HG03432 (cell line): ENCODE measurements around the gene PDPK1.

Experiments used
- ATAC-seq: cut with Tn5 transposase; IDR thresholded peaks from one replicate; pipeline ENCODE4 v1.9.1; 2021; ENCODE audit warnings: mild to moderate bottlenecking, moderate library complexity; ENCODE audit not compliant: unreplicated experiment

Gene PDPK1

DNA sequence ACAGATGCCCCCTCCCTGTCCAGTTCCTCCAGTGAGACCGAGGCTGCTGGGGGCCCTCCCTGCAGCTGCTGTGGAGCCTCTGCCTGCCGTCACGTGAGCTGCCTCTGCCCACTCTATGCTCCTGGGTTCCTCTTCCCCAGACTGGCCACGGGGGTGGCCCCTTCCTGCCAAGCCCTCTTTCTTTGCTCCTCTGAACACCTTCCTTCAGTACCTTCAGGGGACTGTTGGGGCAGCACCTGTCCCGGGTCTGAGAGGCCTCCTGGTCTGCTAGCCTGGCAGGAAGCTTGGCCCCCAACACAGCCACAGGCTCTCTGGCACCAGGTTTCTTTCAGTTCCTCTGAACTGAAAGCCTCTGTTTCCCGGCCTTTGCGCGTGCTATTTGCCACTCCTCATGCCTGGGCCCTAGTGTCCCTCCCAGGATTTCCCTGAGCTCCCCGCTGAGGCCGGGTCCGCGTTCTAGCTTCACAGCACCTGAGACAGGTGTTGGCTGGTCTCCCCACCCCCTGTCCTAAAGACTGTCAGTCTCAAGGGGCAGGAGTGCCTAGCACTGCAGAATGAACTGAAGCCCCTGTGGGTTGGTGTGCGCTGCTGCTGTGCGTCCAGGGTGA lies 30.7 kb upstream of the PDPK1 start:
- ATAC-seq = no peak

DNA sequence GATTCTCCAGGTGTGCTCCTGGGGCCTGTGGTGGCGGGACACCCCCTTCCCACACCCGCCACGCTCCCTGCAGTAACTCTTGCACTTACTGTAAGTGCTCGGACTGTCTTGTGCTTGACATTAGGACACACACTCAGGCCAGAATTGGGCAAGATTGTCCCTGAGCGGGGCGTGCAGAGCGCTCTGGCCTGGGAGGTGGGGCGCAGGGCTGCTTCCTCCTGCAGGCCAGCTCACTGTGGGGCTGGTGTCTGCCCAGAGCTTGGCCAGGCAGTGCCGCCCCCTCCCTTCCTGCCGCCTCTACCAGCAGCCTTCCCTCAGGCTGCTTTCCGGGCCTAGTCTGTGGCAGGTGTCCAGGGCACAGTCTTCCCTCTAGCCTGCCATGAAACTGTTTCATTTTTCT lies 30.2 kb upstream of the PDPK1 start:
- no peak for ATAC-seq

DNA sequence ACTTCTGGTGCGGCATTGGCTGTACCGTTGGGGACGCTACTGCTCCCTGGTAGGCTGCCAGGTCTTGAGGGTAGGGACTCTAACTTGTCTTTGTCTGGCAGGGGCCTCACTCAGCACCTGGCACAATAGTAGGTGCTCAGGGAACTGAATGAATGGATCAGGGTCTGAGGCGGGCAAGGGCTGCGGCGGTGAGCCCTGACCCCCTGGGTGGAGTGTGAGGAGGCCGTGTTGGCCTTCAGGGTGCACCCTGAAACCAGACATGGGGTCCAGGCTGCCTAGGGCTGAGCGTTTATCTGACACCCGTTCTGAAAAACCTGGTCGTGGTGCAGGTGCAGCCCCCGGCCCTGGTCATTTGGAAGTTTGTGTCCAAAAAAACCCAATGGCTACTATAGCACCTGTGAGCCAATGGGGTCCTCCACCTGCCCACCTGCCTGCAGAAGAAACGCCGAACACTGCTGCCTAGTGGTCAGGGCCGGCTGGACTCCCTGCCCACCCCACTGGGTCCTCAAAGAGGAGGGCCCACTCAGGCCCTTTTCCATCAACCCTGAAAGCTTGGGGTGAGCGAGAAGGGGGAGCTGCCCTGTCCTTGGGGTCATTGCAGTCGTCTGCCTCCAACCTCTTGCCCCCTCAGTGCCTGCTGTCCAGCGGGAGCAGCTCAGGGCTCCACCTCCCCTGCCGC lies 29.0 kb upstream of the PDPK1 start:
- ATAC-seq = no peak

DNA sequence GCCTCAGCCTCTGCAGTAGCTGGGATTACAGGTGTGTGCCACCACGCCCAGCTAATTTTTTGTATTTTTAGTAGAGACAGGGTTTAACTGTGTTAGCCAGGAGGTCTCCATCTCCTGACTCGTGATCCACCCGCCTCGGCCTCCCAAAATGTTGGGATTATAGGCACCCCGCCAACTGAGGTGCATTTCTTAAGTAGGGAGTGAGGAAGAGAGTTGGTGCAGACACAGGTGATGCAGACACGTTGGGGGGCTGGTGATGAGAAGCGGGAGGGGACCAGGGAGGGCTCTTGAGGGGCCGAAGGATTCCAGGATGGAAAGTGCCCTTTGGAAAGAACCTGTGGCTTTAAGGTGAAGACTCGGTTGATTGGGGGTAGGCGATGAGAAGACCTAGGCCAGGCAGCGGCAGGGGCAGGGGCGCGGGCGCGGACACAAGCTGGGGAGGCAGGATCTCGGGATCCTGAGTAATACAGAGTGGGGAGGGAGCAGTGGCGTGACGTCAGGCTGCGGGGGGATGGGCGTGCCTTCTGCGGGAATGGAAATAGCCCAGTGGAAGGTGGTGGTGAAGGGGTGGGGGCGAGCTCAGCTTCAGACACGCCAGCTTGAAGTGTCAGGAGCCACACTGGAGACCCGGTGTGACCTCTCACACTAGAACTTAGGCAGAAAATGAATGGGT lies 26.6 kb upstream of the PDPK1 start:
- ATAC-seq = no peak

DNA sequence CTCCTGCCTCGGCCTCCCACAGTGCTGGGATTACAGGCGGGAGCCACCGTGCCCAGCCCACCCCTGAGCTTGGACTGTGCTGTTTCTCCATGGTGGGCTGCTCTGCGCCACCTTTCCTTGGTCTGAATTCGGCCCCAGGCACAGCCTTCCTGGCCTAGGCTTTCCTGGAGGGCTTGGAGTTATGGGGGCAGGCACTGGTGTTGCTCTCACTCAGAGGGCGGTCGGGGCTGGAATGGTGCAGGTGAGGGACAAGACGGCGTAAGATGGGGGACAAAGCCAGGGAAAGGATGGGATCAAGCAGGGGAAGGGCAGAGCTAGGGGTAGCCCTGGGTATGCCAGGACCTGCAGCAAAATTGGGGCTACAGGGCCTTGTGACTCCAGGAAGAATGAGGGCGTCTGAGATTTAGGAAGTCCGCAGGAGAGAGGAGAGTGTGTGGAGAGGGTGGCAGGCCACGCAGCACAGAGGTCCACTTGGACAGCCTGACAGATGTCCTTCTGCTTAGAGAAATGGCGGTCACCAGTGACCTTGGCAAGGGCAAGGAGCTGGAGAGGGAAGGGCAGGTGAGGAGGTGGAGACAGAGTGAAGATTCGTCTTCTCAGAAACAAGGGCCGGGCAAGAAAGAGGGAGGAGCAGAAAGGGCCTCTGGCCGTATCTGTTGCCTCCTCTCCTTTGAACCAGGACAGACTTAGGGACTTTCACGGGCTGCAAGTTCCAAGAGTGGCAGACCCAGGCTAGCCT lies 25.7 kb upstream of the PDPK1 start:
- ATAC-seq = no peak

DNA sequence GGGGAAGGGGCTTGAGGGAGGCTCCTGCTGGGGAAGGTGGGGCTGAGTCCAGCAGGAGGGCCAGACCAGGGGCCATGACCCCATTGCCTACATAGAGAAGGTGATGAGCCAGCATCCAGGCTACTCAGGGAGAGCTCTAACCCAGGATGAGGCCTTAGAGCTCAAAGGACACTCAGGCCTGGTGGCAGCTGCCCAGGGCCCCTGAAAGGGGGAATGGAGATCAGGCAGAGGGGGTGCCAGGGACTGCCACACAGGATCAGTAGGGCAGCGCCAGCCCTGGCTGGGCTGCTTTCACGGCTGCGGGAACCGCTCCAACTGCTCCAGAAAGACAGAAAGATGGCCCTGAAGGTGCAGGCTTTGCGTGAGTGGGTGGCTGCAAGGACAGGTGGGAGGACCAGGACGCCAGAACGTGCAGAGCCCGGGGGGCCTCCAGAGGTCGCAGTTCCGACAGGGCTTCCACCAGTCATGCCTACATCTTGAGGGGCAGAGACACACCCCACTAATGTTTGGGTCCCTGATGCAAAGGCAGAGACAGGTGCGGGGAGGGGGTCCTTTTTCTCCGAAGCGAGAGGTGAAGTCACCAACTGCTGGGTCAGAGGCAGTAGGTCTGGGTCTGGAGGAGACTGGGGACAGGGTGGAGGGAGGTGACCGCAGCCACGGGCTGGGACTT lies 25.0 kb upstream of the PDPK1 start:
- no peak for ATAC-seq

DNA sequence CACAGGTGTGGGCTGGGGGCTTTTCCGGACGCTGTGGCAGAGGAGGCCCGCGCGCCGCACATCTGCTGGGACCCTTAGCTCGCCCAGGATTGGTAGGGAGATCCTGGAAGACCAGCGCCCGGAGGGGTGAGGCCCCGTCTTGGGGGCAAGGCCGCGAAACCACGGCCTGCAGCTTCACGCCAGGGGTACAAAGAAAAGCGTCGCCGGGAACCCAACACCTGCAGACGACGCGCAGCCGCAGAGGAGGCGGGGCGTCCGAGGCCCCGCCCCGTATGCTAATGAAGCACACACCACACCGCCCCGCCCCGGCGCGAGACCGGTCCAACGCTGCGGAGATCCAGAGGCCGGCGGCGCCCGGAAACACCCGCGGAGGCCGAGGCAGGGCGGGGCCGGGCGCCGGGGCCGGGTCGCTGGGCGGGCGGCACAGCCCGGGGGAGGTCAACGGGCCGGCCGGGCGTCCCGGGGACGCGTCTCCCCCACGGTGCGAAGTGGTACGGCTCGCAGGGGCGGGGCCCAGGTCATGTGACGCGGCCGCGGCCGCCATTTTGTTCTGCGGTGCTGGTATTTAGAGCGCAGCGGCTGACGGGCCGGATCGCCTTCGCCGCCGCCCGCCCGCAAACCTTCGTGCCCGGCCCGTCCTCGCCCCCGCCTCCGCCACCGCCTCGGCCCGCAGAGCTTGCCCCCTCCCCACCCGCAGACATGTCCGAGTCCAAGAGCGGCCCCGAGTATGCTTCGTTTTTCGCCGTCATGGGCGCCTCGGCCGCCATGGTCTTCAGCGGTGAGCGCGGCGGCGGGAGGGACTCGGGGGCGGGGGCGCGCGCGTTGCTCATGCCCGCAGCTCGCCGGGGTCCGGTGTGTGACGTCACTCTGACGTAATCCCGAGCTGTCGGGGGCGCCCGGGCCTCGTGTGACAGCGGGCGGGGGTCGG lies 24.2 kb upstream of the PDPK1 start, which contains the start of gene ATP6V0C:
Gene ATP6V0C, plus strand, starts transcription at position 548 of the 928 bp plus-strand sequence. Its CDS starts 152 bp downstream, at position 700.
- peak; percentile 69 for ATAC-seq

DNA sequence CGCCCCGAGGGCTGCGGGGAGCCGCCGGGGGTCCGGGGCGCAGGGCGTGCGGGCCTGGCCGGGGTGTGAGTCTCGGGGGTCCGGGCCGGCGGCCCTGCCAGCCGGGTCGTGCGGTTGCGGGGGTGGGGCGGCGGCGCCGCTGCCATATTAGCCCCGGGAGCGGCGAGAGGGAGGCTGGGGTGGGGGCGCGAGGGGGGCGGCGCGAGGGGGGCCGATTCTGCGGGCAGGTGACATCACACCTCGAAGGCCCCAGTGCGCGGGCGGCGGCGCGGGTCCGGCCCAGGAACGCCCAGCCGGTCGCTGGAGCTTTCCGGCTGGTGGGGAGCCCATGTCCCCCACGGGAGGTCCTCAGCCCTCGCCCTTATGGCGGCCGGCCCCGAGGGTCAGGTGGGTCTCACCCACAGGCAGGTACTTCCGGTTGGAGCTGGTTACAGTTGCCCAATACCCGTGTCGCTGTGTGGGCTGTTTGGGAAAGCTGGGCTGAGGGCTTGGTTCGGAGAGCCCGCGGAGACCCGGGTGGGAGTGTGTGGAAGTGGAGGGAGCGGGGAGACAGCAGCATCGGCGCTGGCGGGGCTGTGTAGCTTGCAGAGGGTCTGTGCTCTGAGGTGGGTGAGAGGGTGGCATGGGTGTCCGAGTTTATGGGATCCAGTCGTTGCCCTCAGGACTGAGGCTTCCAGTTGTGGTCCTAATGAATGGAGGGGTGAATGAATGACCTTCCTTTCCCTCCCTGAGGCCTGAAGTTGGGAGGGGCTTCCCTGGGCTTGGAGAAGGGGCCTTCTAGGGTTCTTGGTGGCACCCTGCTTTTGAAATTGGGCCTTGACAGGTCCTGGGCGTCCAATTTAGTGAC lies 23.3 kb upstream of the PDPK1 start:
- ATAC-seq = no peak

DNA sequence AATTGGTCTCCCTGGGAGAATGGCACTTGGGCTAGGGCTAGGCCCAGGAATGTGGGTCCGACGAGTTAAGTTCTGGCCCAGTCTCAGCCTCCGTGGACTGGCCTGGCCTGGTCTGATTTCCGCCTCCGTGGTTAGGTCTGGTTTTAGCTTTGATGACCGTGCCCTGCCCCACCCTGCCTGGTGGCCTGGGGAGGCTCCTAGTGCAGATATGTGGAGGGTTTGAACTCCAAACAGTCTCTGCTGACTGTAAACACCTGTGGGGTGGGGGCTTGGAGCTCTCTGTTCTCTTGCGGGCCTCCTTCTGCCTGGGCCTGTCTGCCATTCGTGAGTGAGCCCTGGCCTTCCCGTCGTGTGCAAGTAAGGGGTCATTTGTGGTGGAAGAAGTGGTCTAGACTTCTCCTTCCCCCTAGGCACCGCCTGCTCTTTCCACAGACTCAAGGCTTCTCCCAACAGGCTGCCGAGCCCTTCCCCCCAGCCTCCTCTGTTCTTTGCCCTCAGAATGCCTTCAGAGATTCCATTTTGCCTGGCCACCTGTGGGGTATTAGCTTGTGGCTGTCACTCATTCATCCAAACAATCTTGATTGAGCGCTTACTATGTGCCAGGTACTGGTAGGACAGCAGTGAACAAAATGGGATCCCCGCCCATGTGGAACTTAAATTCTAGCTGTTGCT lies 22.5 kb upstream of the PDPK1 start:
- ATAC-seq = no peak

DNA sequence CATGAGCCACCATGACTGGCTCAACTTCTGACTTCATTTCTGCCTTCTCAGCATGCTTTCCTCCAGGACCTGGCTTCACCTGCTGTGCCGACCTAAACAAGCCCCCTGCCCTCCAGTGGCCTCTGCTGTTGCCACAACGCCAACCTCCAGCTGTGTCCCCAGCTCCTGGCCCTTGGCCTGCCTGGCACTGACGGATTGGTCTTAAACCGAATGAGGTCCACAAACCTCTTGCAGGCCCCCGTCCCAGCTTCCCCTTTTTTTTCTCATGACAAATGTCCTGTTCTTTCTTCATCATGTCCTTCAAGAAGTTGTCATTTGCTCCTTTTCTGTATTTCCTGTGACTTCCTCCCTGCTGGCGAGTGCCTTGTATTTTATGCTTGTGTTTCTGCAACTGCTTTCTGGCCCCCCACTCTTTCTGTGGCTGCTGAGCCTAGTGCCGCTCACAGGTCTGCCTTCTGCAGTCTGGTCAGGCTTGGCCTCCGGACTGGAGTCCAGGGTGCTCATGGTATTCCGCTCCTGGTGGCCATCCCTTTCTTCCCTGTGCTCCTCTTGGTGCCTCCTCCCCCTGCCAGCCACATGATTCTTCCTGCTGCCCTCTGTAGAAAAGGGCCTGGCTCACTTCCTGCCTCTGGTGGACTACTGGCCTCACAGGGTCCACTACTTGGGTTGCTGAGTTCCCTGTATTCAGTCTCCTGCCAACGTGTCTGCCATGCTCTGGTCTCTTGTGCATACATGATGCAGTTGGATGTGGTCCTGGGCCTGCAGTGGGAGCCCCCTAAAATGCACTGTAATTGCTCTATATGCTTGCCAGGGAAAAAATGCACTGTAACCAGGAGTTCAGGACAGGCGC lies 21.2 kb upstream of the PDPK1 start:
- no peak for ATAC-seq

DNA sequence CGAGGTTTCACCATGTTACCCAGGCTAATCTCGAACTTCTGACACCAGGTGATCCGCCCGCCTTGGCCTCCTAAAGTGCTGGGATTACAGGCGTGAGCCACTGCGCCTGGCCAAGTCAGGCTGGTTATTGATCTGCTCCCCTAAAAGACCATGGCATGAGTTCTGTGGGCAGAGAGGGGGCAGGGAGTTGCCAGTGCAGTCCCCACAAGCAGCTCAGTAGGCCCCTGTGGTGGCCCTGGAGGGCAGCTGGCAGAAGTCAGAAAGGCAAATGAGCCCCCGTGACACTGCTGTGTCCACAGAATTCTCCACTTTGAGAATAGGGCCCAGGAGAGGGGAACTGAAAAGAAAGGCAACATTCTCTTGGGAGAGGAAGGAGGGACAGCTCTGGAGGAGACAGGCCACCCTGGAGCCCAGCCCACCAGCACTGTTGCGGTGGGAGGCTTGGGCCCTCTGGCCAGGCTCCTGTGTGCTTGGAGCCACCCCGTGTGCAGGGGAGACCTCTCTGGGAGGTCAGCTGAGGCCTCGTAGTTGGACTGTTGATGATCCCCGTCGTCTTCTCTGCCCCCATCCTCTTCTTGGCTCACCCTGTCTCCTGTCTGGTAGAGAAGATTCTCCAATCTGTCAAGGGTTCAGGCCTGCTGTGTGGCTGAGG lies 19.7 kb upstream of the PDPK1 start:
- no peak for ATAC-seq

DNA sequence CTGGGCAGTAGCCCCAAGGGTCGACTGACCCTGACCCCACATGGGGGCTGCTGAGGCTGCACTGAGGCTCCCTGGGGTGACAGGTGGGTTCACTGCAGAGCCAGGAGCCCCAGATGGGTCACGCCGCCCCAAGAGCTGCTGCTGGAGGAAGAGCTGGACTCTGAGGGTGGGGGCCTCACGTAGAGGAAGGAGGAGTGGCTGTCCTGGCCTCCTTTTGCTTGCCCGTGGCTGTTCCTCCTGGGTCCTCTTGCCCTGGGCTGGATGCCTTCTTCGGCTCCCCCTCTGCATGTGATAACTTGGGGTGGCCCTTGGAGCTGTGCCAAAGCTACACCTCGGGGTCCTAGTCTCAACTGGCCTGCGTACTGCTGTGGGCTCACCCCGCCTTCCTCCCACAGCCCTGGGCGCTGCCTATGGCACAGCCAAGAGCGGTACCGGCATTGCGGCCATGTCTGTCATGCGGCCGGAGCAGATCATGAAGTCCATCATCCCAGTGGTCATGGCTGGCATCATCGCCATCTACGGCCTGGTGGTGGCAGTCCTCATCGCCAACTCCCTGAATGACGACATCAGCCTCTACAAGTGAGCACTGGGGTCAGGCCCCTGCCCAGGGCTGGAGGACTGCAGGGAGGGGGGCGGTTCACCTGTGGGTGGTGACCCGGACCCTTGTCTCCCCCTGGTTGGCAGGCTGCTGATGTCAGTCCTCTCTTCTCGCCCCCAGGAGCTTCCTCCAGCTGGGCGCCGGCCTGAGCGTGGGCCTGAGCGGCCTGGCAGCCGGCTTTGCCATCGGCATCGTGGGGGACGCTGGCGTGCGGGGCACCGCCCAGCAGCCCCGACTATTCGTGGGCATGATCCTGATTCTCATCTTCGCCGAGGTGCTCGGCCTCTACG lies 18.8 kb upstream of the PDPK1 start:
- no peak for ATAC-seq

DNA sequence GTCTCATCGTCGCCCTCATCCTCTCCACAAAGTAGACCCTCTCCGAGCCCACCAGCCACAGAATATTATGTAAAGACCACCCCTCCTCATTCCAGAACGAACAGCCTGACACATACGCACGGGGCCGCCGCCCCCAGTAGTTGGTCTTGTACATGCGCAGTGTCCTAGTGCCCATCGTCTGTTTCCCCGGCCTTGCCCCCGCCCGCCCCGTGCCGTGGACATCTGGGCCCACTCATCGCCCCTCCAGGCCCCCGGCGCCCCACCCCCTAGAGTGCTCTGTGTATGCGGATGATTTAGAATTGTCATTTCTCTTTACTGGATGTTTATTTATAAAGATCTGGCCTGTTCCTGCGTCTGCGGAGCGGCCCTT lies 18.1 kb upstream of the PDPK1 start:
- ATAC-seq = no peak

DNA sequence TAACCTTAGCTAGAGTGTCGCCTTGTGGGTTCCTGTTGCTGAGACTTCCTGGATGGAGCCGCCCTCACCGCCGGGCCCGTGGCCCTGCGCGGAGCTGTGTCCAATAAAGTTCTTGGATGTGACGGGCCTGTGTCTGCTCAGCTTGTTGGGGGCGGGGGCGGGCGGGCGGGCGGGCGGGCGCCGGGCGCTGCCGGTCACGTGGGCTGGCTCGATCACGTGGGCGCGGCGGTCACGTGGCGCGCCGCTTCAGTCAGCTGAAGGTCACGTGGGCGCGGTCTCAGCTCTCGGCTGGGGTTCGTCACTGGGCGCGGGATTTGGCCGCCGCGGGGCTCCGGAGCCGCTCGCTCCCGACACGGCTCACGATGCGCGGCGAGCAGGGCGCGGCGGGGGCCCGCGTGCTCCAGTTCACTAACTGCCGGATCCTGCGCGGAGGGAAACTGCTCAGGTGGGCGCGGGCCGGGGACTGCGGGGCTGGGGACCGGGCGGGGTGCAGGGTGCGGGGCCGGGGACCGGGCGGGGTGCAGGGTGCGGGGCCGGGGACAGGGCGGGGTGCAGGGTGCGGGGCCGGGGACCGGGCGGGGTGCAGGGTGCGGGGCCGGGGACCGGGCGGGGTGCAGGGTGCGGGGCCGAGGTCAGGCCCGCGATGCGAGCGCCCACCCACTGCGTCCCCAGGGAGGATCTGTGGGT lies 17.6 kb upstream of the PDPK1 start, which contains the start of gene AMDHD2:
Gene AMDHD2, plus strand, starts transcription at position 275 of the 687 bp plus-strand sequence. Its CDS starts 88 bp downstream, at position 363.
- ATAC-seq = peak; percentile 48

DNA sequence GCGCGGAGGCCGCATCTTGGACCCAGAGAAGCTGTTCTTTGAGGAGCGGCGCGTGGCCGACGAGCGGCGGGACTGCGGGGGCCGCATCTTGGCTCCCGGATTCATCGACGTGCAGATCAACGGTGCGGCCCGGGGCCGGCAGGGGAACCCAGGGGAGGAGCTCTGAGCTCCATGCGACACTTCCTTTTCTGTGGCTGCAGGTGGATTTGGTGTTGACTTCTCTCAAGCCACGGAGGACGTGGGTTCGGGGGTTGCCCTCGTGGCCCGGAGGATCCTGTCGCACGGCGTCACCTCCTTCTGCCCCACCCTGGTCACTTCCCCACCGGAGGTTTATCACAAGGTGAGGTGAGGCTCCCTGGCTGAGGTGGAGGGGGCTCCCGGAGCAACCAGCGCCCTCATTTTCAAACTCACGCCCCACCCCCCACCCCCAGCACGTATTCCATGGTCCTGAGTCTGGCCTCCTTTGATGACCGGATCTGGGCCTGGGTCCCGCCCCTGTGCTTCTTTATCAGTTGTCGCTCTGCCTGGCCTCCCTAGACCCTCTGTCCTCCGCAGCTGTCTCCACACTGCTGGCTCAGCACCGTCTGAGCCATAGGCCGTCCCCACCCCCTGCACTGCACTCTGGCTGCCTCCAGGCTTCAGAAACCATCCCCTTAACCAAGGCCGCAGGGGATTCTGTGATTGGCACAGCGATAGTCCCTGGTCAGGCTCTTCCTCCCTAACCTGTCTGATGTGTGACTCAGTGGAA lies 16.9 kb upstream of the PDPK1 start:
- ATAC-seq = peak; percentile 19
